Retinal pigment epithelial cell (primary cell): ENCODE data around the gene RXRA.
A peak's percentile ranks its signal among the peaks of the same experiment; 100 is the strongest.

Experiments
- DNase-seq: peaks from one replicate; pipeline ENCODE4 v3.0.0-alpha.2; 2010; ENCODE audit warnings: low read depth
- H3K4me3 ChIP-seq: 2 replicates; pipeline ENCODE4 v1.5.1; 2011; ENCODE audit warnings: mild to moderate bottlenecking, low read length, control low read depth, moderate library complexity
- CTCF ChIP-seq: conservative IDR thresholded peaks from 2 replicates; pipeline ENCODE4 v1.5.1; 2011; ENCODE audit warnings: low read depth, low read length, control low read depth, inconsistent platforms

The RXRA gene

GRCh38 chr9:134365115-134365596 lies 38.9 kb downstream of the RXRA start:
- TF ChIP-seq CTCF: no peak
- DNase-seq: no peak
- H3K4me3 ChIP-seq: no peak overlapping the region

GRCh38 chr9:134365791-134366222 lies 39.6 kb downstream of the RXRA start:
- no peak for TF ChIP-seq CTCF
- DNase-seq: no peak
- H3K4me3 ChIP-seq: no peak overlapping the region

- DNase-seq: peak; percentile 37
- no peak overlapping the region for H3K4me3 ChIP-seq
- no peak for TF ChIP-seq CTCF
These were observed 40.2 kb downstream of the RXRA start for GRCh38 chr9:134366223-134367031.

- TF ChIP-seq CTCF: no peak
- no peak overlapping the region for H3K4me3 ChIP-seq
- no peak for DNase-seq
These were observed 40.8 kb downstream of the RXRA start for GRCh38 chr9:134367061-134367460.

GRCh38 chr9:134367791-134368490 lies 41.7 kb downstream of the RXRA start:
- no peak overlapping the region for H3K4me3 ChIP-seq
- DNase-seq: no peak
- no peak for TF ChIP-seq CTCF

- no peak for TF ChIP-seq CTCF
- no peak overlapping the region for H3K4me3 ChIP-seq
- no peak for DNase-seq
These were observed 42.3 kb downstream of the RXRA start for GRCh38 chr9:134368571-134368970.
